MM.1S (cell line): ENCODE results near the gene ZNF628.

Source experiments
- DNase-seq: peaks from one replicate; pipeline ENCODE4 v3.0.0-alpha.2; 2015
- H2AFZ ChIP-seq: fragments of 300-600 bp; sonication (generic); 2 replicates; pipeline ENCODE4 v1.6.0; 2016; ENCODE audit warnings: antibody characterized with exemption, low read length
- H3F3A ChIP-seq: fragments of 300-600 bp; sonication (generic); 2 replicates; pipeline ENCODE4 v1.6.1; 2016; ENCODE audit warnings: mild to moderate bottlenecking, antibody characterized with exemption, low read length, moderate library complexity, mixed read lengths; ENCODE audit not compliant: insufficient read depth
- H3K27ac ChIP-seq: fragments of 300-600 bp; sonication (generic); 2 replicates; pipeline ENCODE4 v1.5.1; 2016; ENCODE audit warnings: mild to moderate bottlenecking, low read length
- H3K27me3 ChIP-seq: fragments of 300-600 bp; sonication (generic); replicated peaks from 2 replicates; pipeline ENCODE4 v1.6.0; 2016; ENCODE audit warnings: low read length; ENCODE audit not compliant: insufficient read depth
- H3K36me3 ChIP-seq: fragments of 300-600 bp; sonication (generic); replicated peaks from 2 replicates; pipeline ENCODE4 v1.6.1; 2016; ENCODE audit warnings: mild to moderate bottlenecking, low read length, mixed read lengths; ENCODE audit not compliant: insufficient read depth
- H3K4me1 ChIP-seq: fragments of 300-600 bp; sonication (generic); 2 replicates; pipeline ENCODE4 v1.6.1; 2016; ENCODE audit warnings: low read length, mixed read lengths
- H3K4me2 ChIP-seq: fragments of 300-600 bp; sonication (generic); 2 replicates; pipeline ENCODE4 v1.6.0; 2016; ENCODE audit warnings: low read depth, low read length
- H3K4me3 ChIP-seq: fragments of 300-600 bp; sonication (generic); 2 replicates; pipeline ENCODE4 v1.5.1; 2016; ENCODE audit warnings: low read length, mixed read lengths
- H3K79me2 ChIP-seq: fragments of 300-600 bp; sonication (generic); 2 replicates; pipeline ENCODE4 v1.6.1; 2016; ENCODE audit warnings: mixed run types, low read length, mixed read lengths
- H3K9ac ChIP-seq: fragments of 300-600 bp; sonication (generic); 2 replicates; pipeline ENCODE4 v1.6.1; 2016; ENCODE audit warnings: low read length, mixed read lengths
- H3K9me2 ChIP-seq: fragments of 300-600 bp; sonication (generic); replicated peaks from 2 replicates; pipeline ENCODE4 v1.6.1; 2016; ENCODE audit warnings: mild to moderate bottlenecking, low read length, mixed read lengths; ENCODE audit not compliant: insufficient read depth
- H3K9me3 ChIP-seq: fragments of 300-600 bp; sonication (generic); replicated peaks from 2 replicates; pipeline ENCODE4 v1.6.1; 2016; ENCODE audit warnings: mild to moderate bottlenecking, low read length, mixed read lengths; ENCODE audit not compliant: insufficient read depth
- H4K20me1 ChIP-seq: fragments of 300-600 bp; sonication (generic); 2 replicates; pipeline ENCODE4 v1.6.1; 2016; ENCODE audit warnings: mild to moderate bottlenecking, low read length, moderate library complexity, mixed read lengths; ENCODE audit not compliant: insufficient read depth
- CTCF ChIP-seq: fragments of 300-600 bp; sonication (generic); IDR thresholded peaks from 2 replicates; pipeline ENCODE4 v1.5.1; 2016; ENCODE audit warnings: antibody characterized with exemption, low read length, mixed read lengths
- EZH2 ChIP-seq: fragments of 300-600 bp; sonication (generic); optimal IDR thresholded peaks from 2 replicates; pipeline ENCODE3; 2017; ENCODE audit warnings: low read depth, mild to moderate bottlenecking, antibody characterized with exemption, low read length, mixed read lengths
- EZH2phosphoT487 ChIP-seq: fragments of 300-600 bp; sonication (generic); IDR thresholded peaks from 2 replicates; pipeline ENCODE4 v1.6.1; 2018; ENCODE audit warnings: antibody characterized with exemption, low read length

ZNF628 gene

DNA sequence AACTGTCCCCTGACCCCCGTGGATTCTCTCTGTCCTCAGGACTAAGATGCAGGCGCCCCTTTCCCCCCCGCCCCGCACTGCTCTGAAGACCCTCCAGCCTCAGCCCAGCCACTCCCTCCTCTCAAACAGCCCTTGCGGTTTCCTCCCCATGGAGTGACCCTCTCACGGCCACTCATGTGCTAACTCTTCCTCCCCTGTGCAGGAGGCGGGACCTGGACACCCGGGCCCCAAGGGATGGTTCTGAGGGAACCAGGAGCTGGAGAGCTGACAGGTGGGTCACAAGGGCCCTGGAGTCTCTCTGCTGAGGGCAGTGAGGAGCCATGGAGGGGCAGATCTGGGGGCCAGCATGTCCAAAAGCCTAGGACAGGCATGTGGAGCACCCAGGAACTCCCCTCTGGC lies 16.9 kb upstream of the ZNF628 start:
- DNase-seq: no peak
- 0 out of 2 replicates have a peak, but pooled peaks cover 4% of the 10 kb centered on the region for H3F3A ChIP-seq
- no peak overlapping the region for H3K27ac ChIP-seq
- H3K9me3 ChIP-seq: no peaks in the 10 kb centered on the region
- no peak overlapping the region for H3K9ac ChIP-seq
- peaks cover 23% of the 10 kb centered on the region for H3K27me3 ChIP-seq
- H3K9me2 ChIP-seq: no peaks in the 10 kb centered on the region
- no peak overlapping the region for H3K4me2 ChIP-seq
- H3K36me3 ChIP-seq: no peaks in the 10 kb centered on the region
- H3K79me2 ChIP-seq: peaks cover 4% of the 10 kb centered on the region; the same call in 1 of the 2 replicates
- H4K20me1 ChIP-seq: no peaks in the 10 kb centered on the region
- no peak overlapping the region for H3K4me3 ChIP-seq
- H3K4me1 ChIP-seq: 0 out of 2 replicates have a peak, but pooled peaks cover 5% of the 10 kb centered on the region
- TF ChIP-seq EZH2 (no peak), CTCF (no peak), EZH2phosphoT487 (no peak)
- no peak overlapping the region for H2AFZ ChIP-seq

GRCh38 chr19:55459950-55460657 lies 16.3 kb upstream of the ZNF628 start:
- H3K27ac ChIP-seq: no peak overlapping the region

DNA sequence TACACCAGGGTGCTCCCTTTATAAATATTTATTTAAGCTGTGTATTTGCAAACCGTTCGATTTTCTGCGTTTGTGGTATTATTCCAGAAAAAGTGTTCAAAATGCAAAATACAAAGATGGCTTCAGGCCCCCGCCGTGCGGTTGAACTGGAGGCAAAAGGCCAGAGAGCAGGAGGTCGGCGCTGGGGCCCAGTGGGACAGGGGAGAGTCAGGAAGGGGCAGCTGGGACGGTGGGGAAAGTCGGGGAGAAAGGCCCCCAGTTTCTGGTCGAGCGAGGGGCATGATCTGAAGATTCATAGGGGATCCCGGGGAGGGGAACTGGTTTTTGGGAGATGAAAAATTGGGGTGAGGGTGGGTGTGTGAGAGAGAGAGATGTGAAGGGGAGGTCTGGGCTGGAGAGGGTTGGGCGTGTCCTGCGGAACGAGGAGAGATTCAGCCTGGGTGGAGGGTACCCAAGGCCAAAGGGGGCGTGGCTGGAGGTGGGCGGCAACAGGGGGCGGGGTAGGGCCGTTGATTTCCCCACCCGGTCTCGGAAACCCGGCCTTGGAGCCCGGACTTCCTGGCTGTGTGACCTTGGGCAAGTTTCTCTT lies 15.7 kb upstream of the ZNF628 start:
- Histone ChIP-seq H3K36me3 (no peaks in the 10 kb centered on the region), H3K4me1 (0 out of 2 replicates have a peak, but pooled peaks cover 5% of the 10 kb centered on the region), H2AFZ (peak overlapping the region; percentile 84), H3K9ac (peak overlapping the region; percentile 84), H3K27me3 (peaks cover 34% of the 10 kb centered on the region), H4K20me1 (no peaks in the 10 kb centered on the region), H3F3A (0 out of 2 replicates have a peak, but pooled peaks cover 4% of the 10 kb centered on the region), H3K9me2 (no peaks in the 10 kb centered on the region), H3K4me3 (peak overlapping the region; percentile 87), H3K27ac (no peak overlapping the region), H3K9me3 (no peaks in the 10 kb centered on the region), H3K4me2 (peak overlapping the region; percentile 94), H3K79me2 (peaks cover 4% of the 10 kb centered on the region; the same call in 1 of the 2 replicates)
- DNase-seq: no peak
- TF ChIP-seq EZH2: no peak
- TF ChIP-seq CTCF: no peak
- no peak for TF ChIP-seq EZH2phosphoT487

More at GRCh38 chr19:55459950-55460657, 16.3 kb upstream of the ZNF628 start:
- Histone ChIP-seq H3K4me1 (0 out of 2 replicates have a peak, but pooled peaks cover 5% of the 10 kb centered on the region), H3K9me2 (no peaks in the 10 kb centered on the region), H3K9ac (no peak overlapping the region), H4K20me1 (no peaks in the 10 kb centered on the region), H3K79me2 (peaks cover 4% of the 10 kb centered on the region; the same call in 1 of the 2 replicates), H3F3A (0 out of 2 replicates have a peak, but pooled peaks cover 4% of the 10 kb centered on the region), H3K27me3 (peaks cover 28% of the 10 kb centered on the region), H3K4me2 (no peak overlapping the region), H3K36me3 (no peaks in the 10 kb centered on the region), H3K9me3 (no peaks in the 10 kb centered on the region), H3K4me3 (no peak overlapping the region), H2AFZ (no peak overlapping the region)
- DNase-seq: no peak
- TF ChIP-seq CTCF (no peak), EZH2phosphoT487 (no peak), EZH2 (no peak)
